CD14-positive monocyte (primary cell): ENCODE data around the gene MAPK4. TPM values are rescaled to one million over a fixed set of nuclear protein-coding genes. Genes with fewer than 3 reads are reported as not detected.

Experiments
- DNase-seq, 3 donors: peaks; one replicate each; pipeline ENCODE4 v3.0.0-alpha.2; 2011 to 2022
- H2AFZ ChIP-seq: 2 replicates; pipeline ENCODE4 v1.6.0; 2012; ENCODE audit warnings: mild to moderate bottlenecking, low read depth, low read length, inconsistent platforms; ENCODE audit not compliant: insufficient read depth, poor library complexity, severe bottlenecking
- H3K27ac ChIP-seq, 2 donors: 1 replicate in 1 of 2; 2 replicates in 1 of 2; pipeline ENCODE4 v1.5.1; 2012 to 2013; ENCODE audit warnings: low read length in 2 of 2, control low read depth in 1 of 2, inconsistent platforms in 1 of 2, low read depth in 1 of 2, mild to moderate bottlenecking in 1 of 2
- H3K27me3 ChIP-seq, 2 donors: one replicate each; pipeline versions ENCODE4 v1.6.0 to v1.6.1; 2011 to 2013; ENCODE audit warnings: low read length in 2 of 2; ENCODE audit not compliant: control insufficient read depth in 2 of 2, insufficient read depth in 2 of 2
- H3K36me3 ChIP-seq, 2 donors: replicated peaks in 1 of 2; 1 replicate in 1 of 2; 2 replicates in 1 of 2; pipeline versions ENCODE4 v1.5.1 to v1.6.1; 2012 to 2013; ENCODE audit warnings: low read length in 2 of 2, control low read depth in 1 of 2, inconsistent platforms in 1 of 2, mild to moderate bottlenecking in 1 of 2; ENCODE audit not compliant: insufficient read depth in 2 of 2, control insufficient read depth in 1 of 2
- H3K4me1 ChIP-seq, 2 donors: 1 replicate in 1 of 2; 2 replicates in 1 of 2; pipeline versions ENCODE4 v1.5.1 to v1.6.1; 2012 to 2013; ENCODE audit warnings: low read length in 2 of 2, control low read depth in 1 of 2, inconsistent platforms in 1 of 2, mild to moderate bottlenecking in 1 of 2, moderate library complexity in 1 of 2; ENCODE audit not compliant: insufficient read depth in 2 of 2, control insufficient read depth in 1 of 2
- H3K4me2 ChIP-seq: replicated peaks from 2 replicates; pipeline ENCODE3; 2012; ENCODE audit warnings: low read length, moderate library complexity, mild to moderate bottlenecking; ENCODE audit not compliant: poor library complexity, severe bottlenecking; ENCODE audit errors: extremely low read depth
- H3K4me3 ChIP-seq, 3 experiments: fragments of 200-600 bp in 1 of 3; sonication (generic) in 1 of 3; replicated peaks in 1 of 3; 1 replicate in 2 of 3; 2 replicates in 1 of 3; pipeline ENCODE4 v1.5.1; 2011 to 2013; ENCODE audit warnings: low read length in 3 of 3, mild to moderate bottlenecking in 3 of 3, control low read depth in 2 of 3, low read depth in 2 of 3, inconsistent platforms in 1 of 3, moderate library complexity in 1 of 3
- H3K79me2 ChIP-seq: 2 replicates; pipeline ENCODE4 v1.6.0; 2012; ENCODE audit warnings: mild to moderate bottlenecking, control low read depth, inconsistent platforms, low read length, moderate library complexity; ENCODE audit not compliant: insufficient read depth
- H3K9ac ChIP-seq: 2 replicates; pipeline ENCODE4 v1.6.0; 2017; ENCODE audit warnings: low read length, mild to moderate bottlenecking; ENCODE audit not compliant: insufficient read depth, poor library complexity, severe bottlenecking
- H3K9me3 ChIP-seq, 2 donors: replicated peaks in 1 of 2; 1 replicate in 1 of 2; 2 replicates in 1 of 2; pipeline versions ENCODE4 v1.5.1 to v1.6.1; 2012 to 2013; ENCODE audit warnings: low read length in 2 of 2, control low read depth in 1 of 2; ENCODE audit not compliant: control insufficient read depth in 1 of 2, insufficient read depth in 1 of 2
- H4K20me1 ChIP-seq: 2 replicates; pipeline ENCODE4 v1.6.0; 2012; ENCODE audit warnings: mild to moderate bottlenecking, low read length, control low read depth, moderate library complexity; ENCODE audit not compliant: insufficient read depth
- H3K27ac Mint-ChIP-seq, 7 donors: one replicate each; pipeline ENCODE4 v1.8.0; 2020; ENCODE audit warnings: mild to moderate bottlenecking in 7 of 7, mixed read lengths in 7 of 7, moderate library complexity in 6 of 7, inconsistent platforms in 2 of 7
- H3K27me3 Mint-ChIP-seq, 3 donors: one replicate each; pipeline ENCODE4 v1.8.0; 2021 to 2022; ENCODE audit warnings: low read depth in 3 of 3, mild to moderate bottlenecking in 3 of 3, mixed read lengths in 3 of 3, moderate library complexity in 3 of 3, inconsistent platforms in 1 of 3
- H3K36me3 Mint-ChIP-seq, 2 donors: one replicate each; pipeline ENCODE4 v1.8.0; 2020; ENCODE audit warnings: mixed read lengths in 2 of 2, inconsistent platforms in 1 of 2, mild to moderate bottlenecking in 1 of 2
- H3K4me1 Mint-ChIP-seq: one replicate; pipeline ENCODE4 v1.8.0; 2020; ENCODE audit warnings: mild to moderate bottlenecking, mixed read lengths
- H3K4me3 Mint-ChIP-seq, 2 donors: one replicate each; pipeline ENCODE4 v1.8.0; 2020; ENCODE audit warnings: mild to moderate bottlenecking in 2 of 2, mixed read lengths in 2 of 2, moderate library complexity in 1 of 2
- H3K9me3 Mint-ChIP-seq, 7 donors: one replicate each; pipeline ENCODE4 v1.8.0; 2020 to 2022; ENCODE audit warnings: mixed read lengths in 7 of 7, mild to moderate bottlenecking in 6 of 7, moderate library complexity in 6 of 7, inconsistent platforms in 2 of 7
- WGBS: methylation state at CpG from one replicate; pipeline ENCODE4 v1.1.5; 2013; ENCODE audit warnings: missing lambda C conversion rate; ENCODE audit not compliant: insufficient coverage; 5-methylcytosine and 5-hydroxymethylcytosine counted together
- intact Hi-C, 2 donors: fragments of 100-400 bp; cut with micrococcal nuclease; formaldehyde crosslinking; loops; one replicate each; pipeline versions ENCODE4 v1.15.0 to v1.15.1; 2023
- polyA plus RNA-seq, 3 donors: library from polyadenylated mRNA; depleted of rRNA in 1 of 3; unstranded in 2 of 3; stranded (reverse) in 1 of 3; fragments of 300-500 nt in 2 of 3; fragments of >200 nt in 1 of 3; fragmentation: Illumina TruSeq in 2 of 3; gene quantifications; 1 replicate in 2 of 3; 2 replicates in 1 of 3; pipeline ENCODE4 v1.2.3, GENCODE V29; 2012 to 2021
- TF ChIP-seq, protein P1 (sequence below): fragments of 200-600 bp; IDR thresholded peaks from one replicate; pipeline ENCODE4 v1.8.0; 2022; ENCODE audit warnings: antibody characterized with exemption, mild to moderate bottlenecking

The MAPK4 gene
- polyA plus RNA-seq, 3 donors, result not detected

DNA sequence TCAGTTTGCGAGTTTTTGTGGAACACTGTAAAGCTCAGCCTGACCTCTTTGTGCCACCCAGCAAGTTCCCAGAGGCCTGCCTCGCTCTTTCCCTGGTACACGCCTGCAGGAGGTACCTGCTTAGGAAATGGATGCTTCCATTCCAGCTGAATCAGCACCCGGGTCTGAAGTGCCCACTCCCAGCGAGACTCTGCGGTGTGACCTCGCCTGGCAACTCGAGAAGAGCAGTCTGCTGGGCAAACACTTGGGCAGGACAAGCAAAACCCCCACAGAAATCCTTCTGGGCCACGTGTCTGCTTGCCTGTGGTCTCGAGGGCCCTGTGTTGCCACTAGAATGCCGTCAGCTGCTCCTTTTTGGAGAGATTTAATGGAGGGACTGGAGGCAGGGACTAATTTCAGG lies 127.6 kb downstream of the MAPK4 start:
- intact Hi-C loops, result no loop called here
- Histone ChIP-seq H3K9me3 (no peaks in the 10 kb centered on the region), H3K9ac (no peak overlapping the region), H3K4me3 (no peak overlapping the region), H3K27me3 (no peaks in the 10 kb centered on the region), H3K27ac (no peak overlapping the region), H3K36me3 (no peaks in the 10 kb centered on the region), H3K79me2 (no peaks in the 10 kb centered on the region), H3K4me1 (no peaks in the 10 kb centered on the region), H2AFZ (no peak overlapping the region), H3K4me2 (no peak overlapping the region), H4K20me1 (no peaks in the 10 kb centered on the region)
- Mint-ChIP-seq H3K9me3 (peaks cover 0 to 7% (median 1%) of the 10 kb centered on the region in 7 donors), H3K27me3 (peaks cover 0 to 10% (median 3%) of the 10 kb centered on the region in 3 donors), H3K4me3 (no peak overlapping the region), H3K4me1 (no peaks in the 10 kb centered on the region), H3K36me3 (no peaks in the 10 kb centered on the region), H3K27ac (peak overlapping the region in 1 of 7 donors; percentile 38)
- TF ChIP-seq, protein P1, sequence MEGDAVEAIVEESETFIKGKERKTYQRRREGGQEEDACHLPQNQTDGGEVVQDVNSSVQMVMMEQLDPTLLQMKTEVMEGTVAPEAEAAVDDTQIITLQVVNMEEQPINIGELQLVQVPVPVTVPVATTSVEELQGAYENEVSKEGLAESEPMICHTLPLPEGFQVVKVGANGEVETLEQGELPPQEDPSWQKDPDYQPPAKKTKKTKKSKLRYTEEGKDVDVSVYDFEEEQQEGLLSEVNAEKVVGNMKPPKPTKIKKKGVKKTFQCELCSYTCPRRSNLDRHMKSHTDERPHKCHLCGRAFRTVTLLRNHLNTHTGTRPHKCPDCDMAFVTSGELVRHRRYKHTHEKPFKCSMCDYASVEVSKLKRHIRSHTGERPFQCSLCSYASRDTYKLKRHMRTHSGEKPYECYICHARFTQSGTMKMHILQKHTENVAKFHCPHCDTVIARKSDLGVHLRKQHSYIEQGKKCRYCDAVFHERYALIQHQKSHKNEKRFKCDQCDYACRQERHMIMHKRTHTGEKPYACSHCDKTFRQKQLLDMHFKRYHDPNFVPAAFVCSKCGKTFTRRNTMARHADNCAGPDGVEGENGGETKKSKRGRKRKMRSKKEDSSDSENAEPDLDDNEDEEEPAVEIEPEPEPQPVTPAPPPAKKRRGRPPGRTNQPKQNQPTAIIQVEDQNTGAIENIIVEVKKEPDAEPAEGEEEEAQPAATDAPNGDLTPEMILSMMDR, result no peak
- 92% methylated on average over 8 of the region's 11 CpGs for WGBS
- no peak for DNase-seq

DNA sequence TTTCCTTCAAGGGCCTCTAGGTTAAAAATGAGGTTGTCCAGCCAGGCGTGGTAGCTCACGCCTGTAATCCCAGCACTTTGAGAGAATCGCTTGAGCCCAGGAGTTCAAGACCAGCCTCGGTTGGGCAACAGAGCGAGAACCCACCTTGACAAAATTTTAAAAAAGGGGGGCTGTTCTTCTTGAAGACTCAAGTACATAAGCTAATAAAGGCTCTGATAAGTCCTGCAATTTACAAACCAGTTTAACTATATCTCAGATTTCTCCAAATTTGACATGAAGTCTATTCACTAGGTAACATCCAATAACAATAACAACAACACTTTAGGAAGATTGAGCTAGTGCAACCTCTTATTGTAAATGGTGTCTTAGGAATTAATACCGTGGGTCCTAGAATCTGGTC lies 129.7 kb downstream of the MAPK4 start:
- peaks cover 0 to 10% (median 3%) of the 10 kb centered on the region in 3 donors for H3K27me3 Mint-ChIP-seq
- no peaks in the 10 kb centered on the region for H3K4me1 ChIP-seq
- no peak overlapping the region for H2AFZ ChIP-seq
- H3K27me3 ChIP-seq, result no peaks in the 10 kb centered on the region
- H3K27ac Mint-ChIP-seq, result no peak overlapping the region
- 98% methylated on average over 5 of the region's 6 CpGs for WGBS
- H4K20me1 ChIP-seq, result no peaks in the 10 kb centered on the region
- H3K9ac ChIP-seq, result no peak overlapping the region
- intact Hi-C loops, result no loop called here
- no peaks in the 10 kb centered on the region for H3K79me2 ChIP-seq
- H3K27ac ChIP-seq, result no peak overlapping the region
- H3K4me3 ChIP-seq, result no peak overlapping the region
- H3K4me3 Mint-ChIP-seq, result no peak overlapping the region
- no peak overlapping the region for H3K4me2 ChIP-seq
- peaks cover 0 to 2% (median 0%) of the 10 kb centered on the region in 7 donors for H3K9me3 Mint-ChIP-seq
- TF ChIP-seq, protein P1, result no peak
- H3K36me3 ChIP-seq, result no peaks in the 10 kb centered on the region
- H3K4me1 Mint-ChIP-seq, result no peaks in the 10 kb centered on the region
- H3K9me3 ChIP-seq, result no peaks in the 10 kb centered on the region
- DNase-seq, result no peak
- H3K36me3 Mint-ChIP-seq, result no peaks in the 10 kb centered on the region
